Cardiac muscle cell (in vitro differentiated cells and primary cell): ENCODE measurements around the gene ATP2B2. TPM values are rescaled to one million over a fixed set of nuclear protein-coding genes. Genes with fewer than 3 reads are reported as not detected.

Experiments used
- DNase-seq, 2 donors: peaks; one replicate each; pipeline versions ENCODE4 v3.0.0 to v3.0.0-alpha.2; 2010 to 2017; ENCODE audit warnings: low read depth in 1 of 2, low spot score in 1 of 2
- H3K27ac ChIP-seq: fragments of 200-600 bp; sonication (generic); 2 replicates; pipeline ENCODE4 v1.5.1; 2016
- H3K27me3 ChIP-seq: fragments of 200-600 bp; sonication (generic); 2 replicates; pipeline ENCODE4 v1.6.0; 2016; ENCODE audit warnings: control low read depth
- H3K36me3 ChIP-seq: fragments of 200-600 bp; sonication (generic); 2 replicates; pipeline ENCODE4 v1.5.1; 2016; ENCODE audit warnings: control low read depth
- H3K4me1 ChIP-seq: fragments of 200-600 bp; sonication (generic); 2 replicates; pipeline ENCODE4 v1.8.1; 2017; ENCODE audit warnings: low read depth, mild to moderate bottlenecking, mixed run types
- H3K4me3 ChIP-seq: fragments of 200-600 bp; sonication (generic); 2 replicates; pipeline ENCODE4 v1.5.1; 2016; ENCODE audit warnings: mild to moderate bottlenecking
- H3K9me3 ChIP-seq: fragments of 200-600 bp; sonication (generic); 2 replicates; pipeline ENCODE4 v1.5.1; 2017; ENCODE audit warnings: low read depth, mild to moderate bottlenecking, control low read depth
- polyA plus RNA-seq: library from polyadenylated mRNA; unstranded; fragments of >200 nt; fragmentation: Nextera tagmentation; extraction: Ambion mirVana; gene quantifications from 2 replicates; pipeline ENCODE4 v1.2.1, GENCODE V29; 2016
- total RNA-seq: library from RNA; depleted of rRNA; stranded (reverse); fragments of >200 nt; gene quantifications from 2 replicates; pipeline ENCODE4 v1.2.3, GENCODE V29; 2016
- TF ChIP-seq, protein P1 (sequence below): IDR thresholded peaks from 2 replicates; pipeline ENCODE4 v1.5.1; 2012; ENCODE audit warnings: low read depth, mild to moderate bottlenecking, low read length

ATP2B2 gene
- total and polyA plus RNA-seq, 2 experiments from 2014 or later, result 0.22 to 0.77 TPM

DNA sequence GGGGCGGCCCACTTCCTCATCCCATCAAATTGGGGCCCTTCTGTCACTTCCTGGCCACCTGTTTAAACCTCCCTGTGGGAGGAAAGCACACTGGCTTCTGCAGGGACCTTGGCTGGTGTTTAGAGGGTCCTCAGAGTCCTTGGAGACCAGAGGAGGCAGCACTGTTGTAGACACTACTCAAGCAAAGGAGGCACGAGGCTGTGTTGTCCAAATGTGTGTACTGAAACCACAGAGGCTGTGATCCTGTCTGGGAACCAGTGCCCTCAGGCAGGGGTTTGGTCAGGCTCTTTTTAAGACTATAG is 172.1 kb downstream of the ATP2B2 start:
- TF ChIP-seq, protein P1, sequence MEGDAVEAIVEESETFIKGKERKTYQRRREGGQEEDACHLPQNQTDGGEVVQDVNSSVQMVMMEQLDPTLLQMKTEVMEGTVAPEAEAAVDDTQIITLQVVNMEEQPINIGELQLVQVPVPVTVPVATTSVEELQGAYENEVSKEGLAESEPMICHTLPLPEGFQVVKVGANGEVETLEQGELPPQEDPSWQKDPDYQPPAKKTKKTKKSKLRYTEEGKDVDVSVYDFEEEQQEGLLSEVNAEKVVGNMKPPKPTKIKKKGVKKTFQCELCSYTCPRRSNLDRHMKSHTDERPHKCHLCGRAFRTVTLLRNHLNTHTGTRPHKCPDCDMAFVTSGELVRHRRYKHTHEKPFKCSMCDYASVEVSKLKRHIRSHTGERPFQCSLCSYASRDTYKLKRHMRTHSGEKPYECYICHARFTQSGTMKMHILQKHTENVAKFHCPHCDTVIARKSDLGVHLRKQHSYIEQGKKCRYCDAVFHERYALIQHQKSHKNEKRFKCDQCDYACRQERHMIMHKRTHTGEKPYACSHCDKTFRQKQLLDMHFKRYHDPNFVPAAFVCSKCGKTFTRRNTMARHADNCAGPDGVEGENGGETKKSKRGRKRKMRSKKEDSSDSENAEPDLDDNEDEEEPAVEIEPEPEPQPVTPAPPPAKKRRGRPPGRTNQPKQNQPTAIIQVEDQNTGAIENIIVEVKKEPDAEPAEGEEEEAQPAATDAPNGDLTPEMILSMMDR, result no peak
- no peak for DNase-seq
- no peaks in the 10 kb centered on the region for H3K36me3 ChIP-seq

DNA sequence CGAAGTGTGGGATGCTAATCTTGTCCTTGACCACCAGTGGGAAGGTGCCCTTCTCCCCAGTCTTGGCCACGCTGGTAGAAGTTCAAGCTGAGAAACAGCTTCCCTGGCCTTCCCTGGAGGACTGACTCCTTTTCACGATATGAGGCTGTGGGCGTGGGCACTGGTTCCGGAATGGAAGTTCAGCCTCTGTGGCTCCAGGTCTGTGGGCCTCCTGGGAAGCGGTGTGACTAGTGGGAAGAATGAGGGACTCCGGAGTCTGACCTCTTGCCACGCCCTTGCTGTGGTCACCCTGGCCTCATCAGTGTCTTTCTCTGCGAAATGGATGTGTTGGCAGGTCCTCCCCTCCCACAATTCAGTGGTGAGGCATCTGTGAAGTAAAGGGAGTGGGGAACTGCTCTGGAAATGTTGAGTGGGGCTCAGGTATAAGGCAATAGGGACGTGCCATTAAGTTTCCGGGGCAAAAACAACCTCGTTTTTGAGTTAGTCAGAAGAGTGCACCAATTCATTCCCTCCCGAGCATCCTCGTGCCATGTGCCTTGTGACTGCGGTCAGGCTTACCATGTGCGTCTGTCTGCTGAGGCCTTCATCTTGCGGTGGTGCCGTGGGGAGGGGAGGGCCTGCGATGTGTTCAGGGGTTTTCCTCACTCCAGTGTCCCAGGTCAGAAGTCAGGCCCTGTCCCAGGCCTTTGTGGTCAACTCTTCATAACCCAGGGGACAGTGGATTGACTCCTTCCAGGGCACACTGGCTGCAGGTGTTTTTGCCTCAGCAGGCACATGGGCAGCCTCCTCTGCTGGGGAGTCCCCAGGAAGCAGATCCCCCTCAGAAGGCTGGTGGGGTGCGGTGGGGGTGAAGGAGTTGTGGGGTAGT is 172.7 kb downstream of the ATP2B2 start:
- DNase-seq, result no peak
- H3K4me3 ChIP-seq, result no peak overlapping the region
- peaks cover 3% of the 10 kb centered on the region for H3K4me1 ChIP-seq
- no peaks in the 10 kb centered on the region for H3K9me3 ChIP-seq
- no peak overlapping the region for H3K27ac ChIP-seq
- TF ChIP-seq, protein P1, result no peak
- H3K27me3 ChIP-seq, result peaks cover 31% of the 10 kb centered on the region
- H3K36me3 ChIP-seq, result no peaks in the 10 kb centered on the region

More for the DNA sequence above, 172.1 kb downstream of the ATP2B2 start:
- Histone ChIP-seq H3K4me3 (no peak overlapping the region), H3K27ac (no peak overlapping the region), H3K4me1 (peaks cover 3% of the 10 kb centered on the region), H3K9me3 (no peaks in the 10 kb centered on the region), H3K27me3 (peaks cover 25% of the 10 kb centered on the region)

DNA sequence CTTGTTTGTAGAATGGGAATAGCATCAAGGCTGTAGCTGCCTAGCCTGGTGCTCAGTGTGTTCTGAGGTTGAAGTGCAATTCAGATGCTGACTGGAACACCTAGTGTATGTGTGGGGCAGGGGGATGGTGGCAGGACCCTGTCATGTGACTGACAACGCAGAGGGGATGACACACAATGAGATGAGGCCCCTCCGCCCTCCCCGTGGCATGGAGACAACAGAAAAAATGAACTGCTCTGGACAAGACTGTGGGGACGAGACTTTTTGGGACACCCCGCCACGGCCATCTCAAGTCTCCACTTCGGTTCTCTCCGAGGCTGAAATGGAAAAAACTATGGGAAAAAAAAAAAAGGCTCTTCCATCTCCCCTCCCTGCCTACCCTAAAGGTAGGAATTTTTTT is 174.1 kb downstream of the ATP2B2 start:
- Histone ChIP-seq H3K4me1 (peaks cover 2% of the 10 kb centered on the region), H3K9me3 (no peaks in the 10 kb centered on the region), H3K4me3 (no peak overlapping the region), H3K36me3 (no peaks in the 10 kb centered on the region), H3K27ac (no peak overlapping the region), H3K27me3 (peaks cover 44% of the 10 kb centered on the region)
- TF ChIP-seq, protein P1, result no peak
- DNase-seq, result no peak

DNA sequence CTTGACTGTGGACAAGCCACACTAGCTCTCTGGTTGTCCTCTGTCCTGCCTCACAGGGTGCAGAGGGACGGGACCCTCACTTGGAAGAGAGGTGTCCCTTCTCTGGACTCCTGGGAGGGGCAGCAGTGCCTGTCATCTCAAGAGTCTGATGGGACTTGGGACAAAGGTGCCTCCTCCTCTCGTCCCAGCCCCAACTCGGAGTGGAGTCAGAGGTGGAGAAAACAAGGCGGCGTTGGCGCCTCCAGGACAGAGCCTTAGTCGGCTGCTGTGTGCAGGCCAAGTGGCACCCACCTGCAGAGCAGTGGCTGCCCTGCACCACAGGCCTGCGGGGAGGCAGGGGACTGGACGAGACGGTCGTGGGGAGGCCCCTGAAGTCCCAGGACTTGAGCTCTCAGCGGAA is 175.1 kb downstream of the ATP2B2 start:
- DNase-seq, result no peak
- peaks cover 49% of the 10 kb centered on the region for H3K27me3 ChIP-seq
- H3K27ac ChIP-seq, result no peak overlapping the region

DNA sequence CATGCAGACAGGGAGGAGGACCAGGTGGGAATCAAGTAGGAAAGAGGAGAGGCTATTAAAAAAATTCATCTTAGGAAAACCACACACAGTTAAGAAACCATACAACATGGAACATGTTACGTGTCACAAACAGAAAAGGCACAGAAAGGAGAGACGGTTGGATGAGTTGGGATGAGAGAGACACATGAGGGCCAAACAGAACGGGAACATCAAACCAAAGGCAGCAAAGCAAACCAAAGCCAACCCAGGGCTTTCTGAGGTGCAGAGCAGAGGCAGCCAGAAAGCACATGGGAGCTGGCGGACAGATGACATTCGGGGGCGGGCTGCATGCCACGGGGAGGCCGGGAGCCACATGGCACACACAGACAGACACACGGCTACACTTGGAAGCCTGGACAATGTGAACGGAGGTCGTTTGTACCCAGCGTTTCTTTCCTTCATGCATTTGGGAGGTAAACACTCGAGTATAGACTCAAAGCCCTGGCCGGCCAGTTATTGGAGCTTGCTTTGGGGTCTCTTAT is 175.8 kb downstream of the ATP2B2 start:
- Histone ChIP-seq H3K4me3 (no peak overlapping the region), H3K27ac (no peak overlapping the region), H3K9me3 (no peaks in the 10 kb centered on the region), H3K27me3 (peaks cover 52% of the 10 kb centered on the region), H3K4me1 (no peaks in the 10 kb centered on the region), H3K36me3 (no peaks in the 10 kb centered on the region)
- DNase-seq, result no peak
- TF ChIP-seq, protein P1, result no peak

More for the DNA sequence above, 175.1 kb downstream of the ATP2B2 start:
- no peak overlapping the region for H3K4me3 ChIP-seq
- TF ChIP-seq, protein P1, result no peak
- H3K4me1 ChIP-seq, result no peaks in the 10 kb centered on the region
- H3K9me3 ChIP-seq, result no peaks in the 10 kb centered on the region
- H3K36me3 ChIP-seq, result no peaks in the 10 kb centered on the region
